Activated CD4-positive, alpha-beta memory T cell treated with anti-CD3 and anti-CD28 coated beads for 36 hours (primary cell): ENCODE results near the gene CEP85L. TPM values are rescaled to one million over a fixed set of nuclear protein-coding genes. Genes with fewer than 3 reads are reported as not detected.

Experiments used
- CTCF ChIA-PET: fragments of 350-600 bp; sonication (Branson Sonifier 250); formaldehyde crosslinking; loops from one replicate; lab custom pipeline; 2021; ENCODE audit warnings: antibody characterized with exemption, inconsistent platforms; lab: Charles Lee
- POLR2A ChIA-PET: fragments of 350-600 bp; sonication (Branson Sonifier 250); formaldehyde crosslinking; loops from one replicate; lab custom pipeline; 2021; ENCODE audit warnings: antibody characterized with exemption; lab: Charles Lee
- DNase-seq: peaks from one replicate; pipeline ENCODE4 v3.0.0-alpha.2; 2020
- H3K27ac Mint-ChIP-seq: one replicate; pipeline ENCODE4 v1.8.0; 2021; ENCODE audit warnings: mixed read lengths
- H3K27me3 Mint-ChIP-seq: one replicate; pipeline ENCODE4 v1.8.0; 2021; ENCODE audit warnings: mixed read lengths
- H3K36me3 Mint-ChIP-seq: one replicate; pipeline ENCODE4 v1.8.0; 2021; ENCODE audit warnings: mixed read lengths
- H3K4me1 Mint-ChIP-seq: one replicate; pipeline ENCODE4 v1.8.0; 2021; ENCODE audit warnings: low read depth, mixed read lengths
- H3K4me3 Mint-ChIP-seq: one replicate; pipeline ENCODE4 v1.8.0; 2021; ENCODE audit warnings: mild to moderate bottlenecking, mixed read lengths
- H3K9me3 Mint-ChIP-seq: one replicate; pipeline ENCODE4 v1.8.0; 2021; ENCODE audit warnings: mixed read lengths
- intact Hi-C: fragments of 100-400 bp; cut with micrococcal nuclease; formaldehyde crosslinking; loops from one replicate; pipeline ENCODE4 v1.15.1; 2023
- total RNA-seq, 2 experiments: library from RNA; stranded (reverse); gene quantifications; one replicate each; pipeline ENCODE4 v1.2.3, GENCODE V29; 2021

CEP85L gene
- total RNA-seq, 2 experiments from 2014 or later, result 21.1 to 23.3 TPM

DNA sequence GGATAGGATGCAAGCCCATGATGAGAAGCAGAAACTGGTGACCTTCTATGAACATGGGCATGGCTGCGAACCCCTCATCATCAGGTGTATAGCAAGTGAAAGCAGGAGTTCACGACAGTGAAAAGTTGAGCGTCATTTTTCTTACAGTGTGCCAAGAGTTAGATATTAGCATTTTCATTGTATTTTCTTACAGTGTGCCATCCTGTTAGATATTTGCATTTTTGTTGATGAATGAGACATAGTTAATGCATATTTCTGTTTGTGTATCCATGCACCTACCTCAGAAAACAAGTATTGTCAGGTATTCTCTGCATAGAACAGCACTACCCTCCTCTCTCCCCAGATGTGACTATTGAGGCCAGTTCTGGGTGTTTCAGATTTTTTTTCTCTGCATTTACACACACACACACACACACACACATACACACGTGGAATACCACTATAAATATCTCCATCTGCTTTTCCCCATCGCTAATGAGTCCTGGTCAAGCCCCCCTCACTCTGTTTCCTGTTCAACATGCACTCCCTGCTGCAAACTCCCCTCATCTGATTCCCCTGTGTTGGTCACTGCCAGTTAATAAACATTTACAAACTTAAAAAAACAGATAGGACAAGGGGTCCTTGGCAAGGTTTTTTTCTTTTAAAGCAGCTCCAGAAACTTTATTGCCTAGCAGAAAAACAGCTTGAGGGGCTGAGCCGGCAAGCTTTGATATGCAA lies 61.6 kb downstream of the CEP85L start:
- no peak for DNase-seq
- POLR2A ChIA-PET, result no interaction called here
- Mint-ChIP-seq H3K4me1 (peaks cover 19% of the 10 kb centered on the region), H3K27me3 (no peaks in the 10 kb centered on the region), H3K27ac (no peak overlapping the region), H3K9me3 (no peaks in the 10 kb centered on the region), H3K4me3 (no peak overlapping the region), H3K36me3 (peaks cover 10% of the 10 kb centered on the region)
- CTCF ChIA-PET, result interaction anchor here (0.6 kb wide), 1 partner anchor 112 kb away, joined by 4 read pairs; no protein-coding TSS in a partner anchor
- intact Hi-C loops, result no loop called here

- no peaks in the 10 kb centered on the region for H3K27me3 Mint-ChIP-seq
- CTCF ChIA-PET, result no interaction called here
- DNase-seq, result no peak
- no peak overlapping the region for H3K27ac Mint-ChIP-seq
- no peaks in the 10 kb centered on the region for H3K9me3 Mint-ChIP-seq
- H3K4me1 Mint-ChIP-seq, result peaks cover 19% of the 10 kb centered on the region
- intact Hi-C loops, result no loop called here
- POLR2A ChIA-PET, result no interaction called here
- H3K4me3 Mint-ChIP-seq, result no peak overlapping the region
- H3K36me3 Mint-ChIP-seq, result peaks cover 10% of the 10 kb centered on the region
These were observed 62.2 kb downstream of the CEP85L start for GRCh38 chr6:118589186-118589585.

DNA sequence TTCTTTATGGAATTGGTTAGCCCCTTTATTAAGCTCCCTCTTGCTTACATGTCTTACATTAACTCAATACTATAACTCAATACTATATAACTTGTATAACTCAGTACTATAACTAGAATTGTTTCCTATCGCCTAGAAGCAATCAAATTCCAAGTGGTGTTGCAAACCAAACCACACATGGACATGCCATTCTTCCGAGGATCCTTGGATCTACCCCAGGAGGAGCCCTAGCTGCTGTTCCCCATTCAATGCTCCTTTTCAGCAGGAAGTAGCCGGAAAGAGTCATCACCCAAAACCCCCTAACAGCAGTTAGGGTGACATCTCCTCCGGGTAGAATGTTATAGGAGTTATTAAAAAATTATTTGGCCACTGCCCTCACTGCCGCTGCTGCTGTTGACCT lies 62.8 kb downstream of the CEP85L start:
- POLR2A ChIA-PET, result no interaction called here
- no peak overlapping the region for H3K4me3 Mint-ChIP-seq
- no peak for DNase-seq
- intact Hi-C loops, result no loop called here
- peaks cover 15% of the 10 kb centered on the region for H3K4me1 Mint-ChIP-seq
- peaks cover 6% of the 10 kb centered on the region for H3K36me3 Mint-ChIP-seq
- no peaks in the 10 kb centered on the region for H3K27me3 Mint-ChIP-seq
- H3K27ac Mint-ChIP-seq, result no peak overlapping the region
- H3K9me3 Mint-ChIP-seq, result no peaks in the 10 kb centered on the region
- CTCF ChIA-PET, result no interaction called here

DNA sequence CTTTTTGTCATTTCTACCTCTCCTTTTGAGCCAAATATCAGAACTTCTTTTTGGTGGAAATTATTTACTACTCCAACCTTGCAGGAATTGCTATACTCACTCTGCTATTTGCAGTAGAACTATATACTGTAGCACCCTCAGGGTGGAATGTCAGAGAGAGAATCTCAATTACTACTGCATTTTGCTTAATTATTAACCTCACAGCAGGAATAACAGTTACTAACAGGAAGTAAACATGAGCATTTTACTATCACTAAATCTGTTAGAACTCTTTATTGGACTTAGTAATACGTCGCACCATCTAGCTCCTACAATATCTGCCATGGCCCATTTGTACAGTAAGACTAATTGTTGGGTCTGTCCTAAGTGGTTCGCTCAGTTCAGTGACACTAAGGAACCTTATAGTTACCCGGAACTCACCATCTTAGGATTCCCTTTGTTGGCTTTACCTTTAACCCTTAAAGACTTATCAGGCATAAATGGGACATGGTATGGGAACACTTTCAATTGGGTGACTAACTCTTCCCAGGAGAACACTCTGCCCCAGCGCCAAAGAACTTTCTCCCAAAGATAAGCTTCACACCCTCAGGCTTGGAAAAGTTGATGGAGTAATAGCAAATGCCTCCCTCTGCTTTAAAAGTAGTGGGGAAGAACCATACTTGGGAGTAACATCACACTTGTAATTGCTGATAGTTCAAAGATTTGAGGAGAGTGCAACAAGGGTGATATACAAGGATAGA lies 64.5 kb downstream of the CEP85L start:
- H3K4me3 Mint-ChIP-seq, result no peak overlapping the region
- H3K36me3 Mint-ChIP-seq, result peaks cover 8% of the 10 kb centered on the region
- no peaks in the 10 kb centered on the region for H3K9me3 Mint-ChIP-seq
- intact Hi-C loops, result no loop called here
- POLR2A ChIA-PET, result no interaction called here
- no peaks in the 10 kb centered on the region for H3K27me3 Mint-ChIP-seq
- CTCF ChIA-PET, result no interaction called here
- H3K4me1 Mint-ChIP-seq, result peaks cover 12% of the 10 kb centered on the region
- no peak for DNase-seq
- H3K27ac Mint-ChIP-seq, result no peak overlapping the region

DNA sequence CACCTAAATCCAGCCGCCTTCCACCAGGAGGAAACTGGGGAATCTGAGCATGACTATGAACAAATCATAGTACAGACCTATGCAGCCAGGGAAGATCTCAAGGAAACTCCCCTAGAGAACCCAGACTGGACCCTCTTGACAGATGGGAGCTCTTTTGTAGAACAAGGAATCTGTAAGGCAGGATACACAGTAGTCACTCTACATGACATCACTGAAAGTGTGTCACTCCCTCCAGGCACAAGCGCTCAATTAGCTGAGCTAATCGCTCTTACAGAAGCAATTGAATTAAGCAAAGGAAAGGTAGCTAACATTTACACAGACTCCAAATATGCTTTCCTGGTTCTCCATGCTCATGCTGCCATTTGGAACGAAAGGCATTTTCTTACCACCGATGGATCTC lies 66.5 kb downstream of the CEP85L start:
- CTCF ChIA-PET, result no interaction called here

GRCh38 chr6:118581489-118581959 lies 69.9 kb downstream of the CEP85L start:
- no peak overlapping the region for H3K4me3 Mint-ChIP-seq
- H3K27ac Mint-ChIP-seq, result no peak overlapping the region
- no peaks in the 10 kb centered on the region for H3K27me3 Mint-ChIP-seq
- peaks cover 7% of the 10 kb centered on the region for H3K4me1 Mint-ChIP-seq
- POLR2A ChIA-PET, result no interaction called here
- H3K9me3 Mint-ChIP-seq, result peaks cover 42% of the 10 kb centered on the region
- DNase-seq, result no peak
- CTCF ChIA-PET, result interaction anchor here (1.1 to 3.0 kb wide), 7 partner anchors 11 to 529 kb away, joined by 3 to 18 read pairs (median 5); no protein-coding TSS in a partner anchor
- peaks cover 48% of the 10 kb centered on the region for H3K36me3 Mint-ChIP-seq
- intact Hi-C loops, result no loop called here

More for the DNA sequence above, 66.5 kb downstream of the CEP85L start:
- Mint-ChIP-seq H3K27me3 (no peaks in the 10 kb centered on the region), H3K9me3 (peaks cover 14% of the 10 kb centered on the region), H3K27ac (no peak overlapping the region), H3K4me1 (peaks cover 11% of the 10 kb centered on the region), H3K36me3 (peaks cover 22% of the 10 kb centered on the region), H3K4me3 (no peak overlapping the region)
- DNase-seq, result no peak
- intact Hi-C loops, result no loop called here
- POLR2A ChIA-PET, result no interaction called here

- Mint-ChIP-seq H3K27me3 (no peaks in the 10 kb centered on the region), H3K4me3 (no peak overlapping the region), H3K27ac (peak overlapping the region; percentile 64), H3K4me1 (peaks cover 6% of the 10 kb centered on the region), H3K36me3 (peaks cover 55% of the 10 kb centered on the region), H3K9me3 (peaks cover 50% of the 10 kb centered on the region)
- DNase-seq, result no peak
- CTCF ChIA-PET, result interaction anchor here (0.5 to 3.0 kb wide), 22 partner anchors 10 to 605 kb away, joined by 3 to 18 read pairs (median 4); partner anchors contain the start of gene PLN
- intact Hi-C loops, result no loop called here
- POLR2A ChIA-PET, result no interaction called here
These were observed 70.6 kb downstream of the CEP85L start for GRCh38 chr6:118580585-118581419.

GRCh38 chr6:118579786-118580185 lies 71.6 kb downstream of the CEP85L start:
- peaks cover 6% of the 10 kb centered on the region for H3K4me1 Mint-ChIP-seq
- intact Hi-C loops, result no loop called here
- no peak for DNase-seq
- H3K27ac Mint-ChIP-seq, result no peak overlapping the region
- ChIA-PET CTCF (interaction anchor here (0.5 to 3.0 kb wide), 19 partner anchors 9 to 605 kb away, joined by 3 to 18 read pairs (median 4); partner anchors contain the start of gene PLN), POLR2A (no interaction called here)
- H3K36me3 Mint-ChIP-seq, result peaks cover 63% of the 10 kb centered on the region
- peaks cover 60% of the 10 kb centered on the region for H3K9me3 Mint-ChIP-seq
- H3K4me3 Mint-ChIP-seq, result no peak overlapping the region
- H3K27me3 Mint-ChIP-seq, result no peaks in the 10 kb centered on the region

- Mint-ChIP-seq H3K27ac (no peak overlapping the region), H3K36me3 (peaks cover 73% of the 10 kb centered on the region), H3K4me3 (no peak overlapping the region), H3K9me3 (peaks cover 70% of the 10 kb centered on the region), H3K4me1 (peaks cover 6% of the 10 kb centered on the region), H3K27me3 (no peaks in the 10 kb centered on the region)
- CTCF ChIA-PET, result interaction anchor here (1.5 to 1.6 kb wide), 2 partner anchors 13 to 20 kb away, joined by 3 to 5 read pairs; no protein-coding TSS in a partner anchor
- POLR2A ChIA-PET, result no interaction called here
- no peak for DNase-seq
- intact Hi-C loops, result no loop called here
These were observed 72.8 kb downstream of the CEP85L start for GRCh38 chr6:118578617-118579016.

DNA sequence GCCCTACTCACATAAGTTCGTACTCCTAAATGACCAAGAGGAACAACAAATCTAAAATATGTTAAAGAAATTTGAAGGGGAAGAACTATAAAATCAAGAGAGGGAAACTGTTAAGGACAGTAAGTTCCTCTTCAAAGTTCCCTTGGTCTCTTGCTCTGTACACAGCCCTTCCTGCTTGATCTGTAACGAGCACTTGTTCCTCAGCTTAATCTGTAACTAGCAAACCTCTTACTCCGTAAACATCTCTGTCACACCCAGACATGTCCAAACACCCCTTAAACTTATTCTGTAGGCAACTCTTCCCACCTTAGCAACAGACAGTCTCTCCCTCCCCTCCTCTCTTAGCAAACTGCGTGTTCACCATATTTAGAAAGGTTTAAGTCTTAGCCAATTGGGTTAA lies 73.4 kb downstream of the CEP85L start:
- peaks cover 77% of the 10 kb centered on the region for H3K36me3 Mint-ChIP-seq
- CTCF ChIA-PET, result interaction anchor here (1.6 kb wide), 1 partner anchor 19 kb away, joined by 3 read pairs; no protein-coding TSS in a partner anchor
- intact Hi-C loops, result no loop called here
- H3K27me3 Mint-ChIP-seq, result no peaks in the 10 kb centered on the region
- peaks cover 73% of the 10 kb centered on the region for H3K9me3 Mint-ChIP-seq
- H3K4me3 Mint-ChIP-seq, result no peak overlapping the region
- POLR2A ChIA-PET, result no interaction called here
- peaks cover 6% of the 10 kb centered on the region for H3K4me1 Mint-ChIP-seq
- no peak overlapping the region for H3K27ac Mint-ChIP-seq
- DNase-seq, result no peak

DNA sequence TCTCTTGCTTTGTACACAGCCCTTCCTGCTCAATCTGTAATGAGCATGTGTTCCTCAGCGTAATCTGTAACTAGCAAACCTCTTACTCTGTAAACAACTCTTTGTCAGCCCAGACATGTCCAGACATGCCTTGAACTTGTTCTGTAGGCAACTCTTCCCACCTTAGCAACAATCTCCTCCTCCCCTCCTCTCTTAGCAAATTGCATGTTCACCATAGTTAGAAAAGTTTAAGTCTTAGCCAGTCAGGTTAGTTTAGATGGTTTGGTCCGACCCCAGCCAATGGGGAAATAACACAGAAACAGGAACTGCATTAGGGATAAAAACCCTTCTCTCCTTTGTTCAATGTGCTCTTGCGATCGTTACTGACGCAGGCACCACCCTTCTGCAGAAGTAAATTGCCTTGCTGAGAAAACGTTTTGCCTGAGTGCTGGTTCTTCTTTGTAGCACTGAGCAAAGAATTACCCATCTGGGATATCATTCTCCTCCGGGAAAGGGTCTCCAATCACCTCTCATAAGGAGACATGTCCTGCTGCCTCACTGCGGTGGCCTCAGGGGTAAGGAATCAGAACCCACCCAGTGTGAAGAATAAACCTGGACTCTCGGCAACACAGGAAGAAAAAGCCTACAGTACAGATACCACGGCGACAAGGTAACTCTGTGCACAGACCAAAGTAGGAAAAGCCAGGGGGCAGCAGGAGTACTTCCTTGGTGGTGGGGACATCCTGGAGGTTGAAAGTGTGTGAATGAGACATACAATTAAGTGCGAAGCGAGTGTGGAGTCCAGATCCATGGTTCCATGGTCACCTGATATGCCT lies 77.1 kb downstream of the CEP85L start:
- H3K27me3 Mint-ChIP-seq, result no peaks in the 10 kb centered on the region
- no peak overlapping the region for H3K4me3 Mint-ChIP-seq
- peak overlapping the region; percentile 10 for H3K27ac Mint-ChIP-seq
- peaks cover 56% of the 10 kb centered on the region for H3K36me3 Mint-ChIP-seq
- peaks cover 53% of the 10 kb centered on the region for H3K9me3 Mint-ChIP-seq
- CTCF ChIA-PET, result interaction anchor here (0.6 kb wide), 1 partner anchor 9 kb away, joined by 3 read pairs; no protein-coding TSS in a partner anchor
- POLR2A ChIA-PET, result no interaction called here
- peaks cover 7% of the 10 kb centered on the region for H3K4me1 Mint-ChIP-seq
- intact Hi-C loops, result no loop called here
- DNase-seq, result no peak
